ENCODE results near the gene LYSMD4.

- peak; percentile 26 for TF ChIP-seq CTCF (IDR thresholded peaks at IDR 0.05; ENCODE audit: borderline replicate concordance, extremely low read depth, low read length, poor library complexity, severe bottlenecking)
- TF ChIP-seq EZH2 (IDR thresholded peaks at IDR 0.05; ENCODE audit: borderline replicate concordance, low read depth, low read length, severe bottlenecking), result no peak
These were observed 10.9 kb upstream of the LYSMD4 start for GRCh38 chr15:99744142-99744541.
